Left lobe of liver (tissue), 2 donors: Measurements from ENCODE around the gene TEKT5. TPM values are rescaled to one million over a fixed set of nuclear protein-coding genes. Genes with fewer than 3 reads are reported as not detected.

Source experiments
- ATAC-seq: fragments of 200-7000 bp; cut with Tn5 transposase; one replicate; pipeline ENCODE4 v1.9.1; 2020; ENCODE audit warnings: mild to moderate bottlenecking, moderate library complexity
- DNase-seq: peaks from one replicate; pipeline ENCODE4 v3.0.0-alpha.2; 2020; ENCODE audit warnings: low spot score
- total RNA-seq: library from RNA; stranded (reverse); gene quantifications from one replicate; pipeline ENCODE4 v1.2.1, GENCODE V29; 2021
- donor health status: DM: no; HTN: no; CAD: no; lungs with moderate emphysema.
- donor health status: DM: no; HTN: yes; CAD: no.

The TEKT5 gene
- total RNA-seq, 1 donor from 2014 or later: 2.1 TPM

DNA sequence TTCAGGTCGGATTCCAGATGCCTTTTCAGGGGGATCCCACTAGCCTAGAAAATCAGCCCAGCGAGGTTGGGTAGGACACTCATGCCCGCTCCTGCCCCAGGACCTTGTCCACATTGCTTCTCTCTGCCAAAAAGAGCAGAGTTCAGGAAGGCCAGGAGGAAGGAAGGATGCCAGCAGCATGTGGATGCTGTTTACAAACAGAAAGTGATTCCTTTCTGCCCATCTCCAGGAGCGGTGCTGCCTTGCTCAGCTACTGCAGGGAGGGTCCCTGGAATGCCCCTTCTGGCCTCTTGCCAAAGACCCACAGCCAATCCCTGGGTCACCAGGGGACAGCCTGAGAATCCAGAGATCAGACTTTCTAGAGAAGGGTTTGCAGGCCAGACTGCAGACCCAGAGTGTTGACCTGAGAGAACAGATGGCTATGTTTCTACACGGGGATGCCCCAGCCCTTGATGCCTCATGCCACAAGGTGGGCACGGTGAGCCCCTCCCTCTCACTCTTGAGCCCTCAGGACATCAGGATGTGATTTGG is 82.0 kb downstream of the TEKT5 start:
- peak; percentile 67 for ATAC-seq
- peak; percentile 65 for DNase-seq

- DNase-seq: no peak
- no peak for ATAC-seq
Measured at GRCh38 chr16:10611825-10612342, 82.8 kb downstream of the TEKT5 start.

- ATAC-seq (no peak), DNase-seq (no peak)
Measured at GRCh38 chr16:10610499-10611184, 84.1 kb downstream of the TEKT5 start.

- ATAC-seq: no peak
- DNase-seq: no peak
Measured at GRCh38 chr16:10609402-10609774, 85.3 kb downstream of the TEKT5 start.

- DNase-seq: no peak
- no peak for ATAC-seq
Measured at GRCh38 chr16:10608687-10609401, 85.9 kb downstream of the TEKT5 start.

DNA sequence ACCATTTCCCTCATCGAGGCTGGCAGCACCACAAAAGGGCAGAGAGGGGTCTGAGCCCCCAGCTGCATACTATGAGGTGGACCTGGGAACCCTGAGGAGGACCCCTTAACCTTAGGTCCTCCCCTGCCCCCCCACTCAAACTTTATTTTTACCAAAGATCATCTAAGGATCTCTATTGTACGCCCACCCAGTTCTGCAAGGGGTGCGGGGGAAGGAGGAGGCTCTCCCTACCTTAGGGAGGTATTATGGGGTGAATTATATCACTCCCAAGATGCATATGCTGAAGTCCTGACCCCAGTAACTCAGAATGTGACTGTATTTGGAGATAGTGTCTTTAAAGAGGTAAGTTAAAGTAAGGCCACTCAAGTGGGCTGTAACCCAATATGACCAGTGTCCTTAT is 87.6 kb downstream of the TEKT5 start:
- ATAC-seq: no peak
- DNase-seq: no peak

GRCh38 chr16:10606607-10607006 is 88.1 kb downstream of the TEKT5 start:
- no peak for DNase-seq
- no peak for ATAC-seq

DNA sequence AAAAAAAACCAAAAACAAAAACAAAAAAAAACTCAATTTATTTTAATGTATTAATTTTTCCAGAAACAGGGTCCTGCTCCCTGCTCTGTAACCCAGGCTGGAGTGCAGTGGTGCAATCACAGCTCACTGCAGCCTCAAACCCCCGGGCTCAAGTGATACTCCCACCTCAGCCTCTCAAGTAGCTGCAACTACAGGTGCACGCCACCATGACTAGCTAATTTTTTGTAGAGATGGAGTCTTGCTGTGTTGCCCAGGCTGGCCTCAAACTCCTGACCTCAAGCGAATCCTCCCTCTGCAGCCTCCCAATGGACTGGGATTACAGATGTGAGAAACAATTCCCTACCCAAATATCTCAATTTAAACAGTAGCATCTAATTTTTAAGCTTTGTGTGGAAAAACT is 89.1 kb downstream of the TEKT5 start:
- ATAC-seq (no peak), DNase-seq (no peak)

GRCh38 chr16:10601444-10602408 is 93.0 kb downstream of the TEKT5 start:
- ATAC-seq (peak; percentile 80), DNase-seq (peak; percentile 54)

DNA sequence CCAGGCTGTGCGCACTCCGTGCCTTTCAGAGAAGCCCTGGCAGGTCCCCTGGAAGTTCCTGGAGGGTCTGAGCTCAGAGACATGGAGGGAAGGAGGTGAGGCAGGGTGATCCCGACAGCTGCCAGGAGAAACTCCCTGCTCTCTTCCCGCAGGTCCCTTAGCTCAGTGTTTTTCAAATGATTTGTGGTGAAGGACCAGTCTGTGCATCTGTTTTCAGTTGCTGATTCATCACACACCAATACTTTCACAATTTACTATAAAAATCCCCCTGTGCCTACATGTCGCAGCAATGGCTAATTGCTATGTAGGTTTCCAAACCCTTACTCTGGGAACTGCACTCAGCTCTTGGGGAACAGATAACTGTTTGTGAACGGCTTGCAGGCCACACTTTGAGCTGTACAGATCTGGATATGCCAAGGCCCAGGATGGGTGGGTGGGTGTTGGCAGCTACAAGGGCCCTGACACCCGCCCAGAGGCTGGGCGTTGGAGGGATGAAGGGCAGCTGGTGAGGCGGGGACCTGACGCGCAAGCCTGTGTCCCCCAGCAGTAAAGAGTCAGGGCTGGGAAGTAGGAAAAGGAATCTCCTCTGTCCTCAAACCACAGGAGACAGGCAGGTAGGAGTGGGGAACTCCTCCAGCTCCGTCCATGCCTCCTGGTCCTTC is 93.8 kb downstream of the TEKT5 start:
- ATAC-seq (no peak), DNase-seq (no peak)

GRCh38 chr16:10599626-10600025 is 95.1 kb downstream of the TEKT5 start:
- DNase-seq (no peak), ATAC-seq (no peak)

- no peak for DNase-seq
- no peak for ATAC-seq
Measured at GRCh38 chr16:10598157-10598556, 96.6 kb downstream of the TEKT5 start.

GRCh38 chr16:10597187-10597601 is 97.5 kb downstream of the TEKT5 start:
- ATAC-seq: no peak
- DNase-seq: no peak

- ATAC-seq (no peak), DNase-seq (no peak)
Measured at GRCh38 chr16:10594312-10594950, 100.3 kb downstream of the TEKT5 start.

DNA sequence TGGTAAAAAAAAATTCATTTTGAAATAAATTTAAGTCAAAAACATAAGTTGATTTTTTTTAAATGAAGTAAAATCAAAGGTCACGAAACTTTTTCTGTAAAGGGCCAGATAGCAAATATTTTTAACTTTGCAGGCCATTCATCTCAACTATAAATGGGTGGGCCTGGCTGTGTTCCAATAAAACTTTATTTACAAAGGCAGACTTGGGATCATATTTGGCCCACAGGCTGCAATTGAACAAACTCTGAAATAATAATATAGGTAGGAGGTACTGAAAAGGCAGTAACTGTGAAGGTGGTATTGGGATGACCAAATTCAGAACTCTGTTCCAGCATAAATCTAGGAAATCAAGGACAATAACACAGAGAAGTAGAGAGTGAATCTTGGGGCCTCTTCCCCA is 102.1 kb downstream of the TEKT5 start:
- no peak for ATAC-seq

GRCh38 chr16:10590342-10590741 is 104.4 kb downstream of the TEKT5 start:
- DNase-seq: no peak
- no peak for ATAC-seq

More for the DNA sequence above, 102.1 kb downstream of the TEKT5 start:
- no peak for DNase-seq

DNA sequence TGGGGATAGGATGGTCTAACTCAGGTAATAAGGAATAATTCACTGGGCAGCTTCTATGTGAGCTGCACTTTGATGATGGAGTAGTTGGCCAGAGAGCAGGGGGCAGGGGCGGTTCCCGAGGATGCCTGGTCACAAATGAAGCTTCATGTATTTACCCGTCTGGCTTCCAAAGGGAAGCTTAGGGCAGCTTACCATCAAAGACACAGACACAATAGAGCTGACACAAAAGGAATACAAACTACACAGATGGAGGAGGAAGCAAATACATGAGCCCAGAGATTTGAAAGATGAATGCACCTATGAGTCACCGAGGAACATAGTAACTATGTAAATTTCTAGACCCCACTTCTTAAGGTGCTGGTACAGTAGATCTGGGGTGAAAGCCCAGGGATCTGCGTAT is 105.6 kb downstream of the TEKT5 start:
- ATAC-seq (no peak), DNase-seq (no peak)

GRCh38 chr16:10587622-10588021 is 107.1 kb downstream of the TEKT5 start:
- DNase-seq (no peak), ATAC-seq (no peak)

- ATAC-seq (no peak), DNase-seq (no peak)
Measured at GRCh38 chr16:10584981-10585438, 109.7 kb downstream of the TEKT5 start.

DNA sequence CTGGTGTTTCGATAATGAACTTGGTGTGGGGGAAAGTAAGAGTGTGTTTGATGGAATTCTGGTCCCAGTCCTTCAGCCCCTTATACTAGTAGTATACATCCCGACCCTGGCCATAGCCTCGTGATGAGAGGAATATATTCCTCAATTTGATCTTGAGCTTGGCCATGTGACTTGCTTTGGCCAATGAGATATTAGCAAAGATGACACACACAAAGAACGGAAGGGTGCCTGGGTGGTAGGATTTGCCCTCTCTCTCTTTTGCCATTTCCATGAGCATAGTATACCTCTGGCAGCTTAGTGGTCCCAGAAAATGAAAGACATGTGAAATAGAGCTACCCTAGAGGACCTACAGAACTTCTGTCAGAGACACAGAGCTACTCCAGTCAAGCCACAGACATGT is 111.5 kb downstream of the TEKT5 start:
- no peak for ATAC-seq
- DNase-seq: no peak
